Transverse colon (tissue), 4 donors: Measurements from ENCODE around the gene SLIT1. TPM values are rescaled to one million over a fixed set of nuclear protein-coding genes. Genes with fewer than 3 reads are reported as not detected.

Experiments used
- DNase-seq: peaks from one replicate; pipeline ENCODE4 v3.0.0-alpha.2; 2019
- H3K27ac ChIP-seq, 4 donors: fragments of 200-600 bp; sonication (generic); 2 replicates each; pipeline ENCODE4 v1.5.1; 2016 to 2018; ENCODE audit warnings: inconsistent platforms in 4 of 4
- H3K27me3 ChIP-seq: fragments of 200-600 bp; sonication (generic); 2 replicates; pipeline ENCODE4 v1.5.1; 2017; ENCODE audit warnings: inconsistent platforms
- H3K36me3 ChIP-seq, 4 donors: fragments of 200-600 bp; sonication (generic); 2 replicates each; pipeline ENCODE4 v1.5.1; 2017 to 2019; ENCODE audit warnings: inconsistent platforms in 4 of 4
- H3K4me1 ChIP-seq, 4 donors: fragments of 200-600 bp; sonication (generic); 2 replicates each; pipeline ENCODE4 v1.5.1; 2017 to 2020; ENCODE audit warnings: inconsistent platforms in 4 of 4
- H3K4me3 ChIP-seq, 4 donors: fragments of 200-600 bp; sonication (generic); 1 replicate in 1 of 4; 2 replicates in 3 of 4; pipeline versions ENCODE4 v1.5.1 to v1.6.1; 2017 to 2019; ENCODE audit warnings: inconsistent platforms in 4 of 4
- H3K9me3 ChIP-seq, 2 donors: fragments of 200-600 bp; sonication (generic); 2 replicates each; pipeline ENCODE4 v1.5.1; 2017 to 2019; ENCODE audit warnings: inconsistent platforms in 2 of 2
- EP300 ChIP-seq: sonication (generic); formaldehyde crosslinking; IDR thresholded peaks from one replicate; pipeline ENCODE4 v1.6.1; 2017; ENCODE audit warnings: antibody characterized with exemption, low read depth
- POLR2A ChIP-seq: fragments of 450-650 bp; IDR thresholded peaks from one replicate; pipeline ENCODE4 v1.6.1; 2016; ENCODE audit warnings: antibody characterized with exemption, mild to moderate bottlenecking, moderate library complexity
- POLR2AphosphoS5 ChIP-seq, 3 donors: sonication (generic); formaldehyde crosslinking; IDR thresholded peaks; one replicate each; pipeline ENCODE4 v1.6.1; 2016; ENCODE audit warnings: antibody characterized with exemption in 3 of 3
- WGBS, 2 donors: methylation state at CpG; one replicate each; pipeline ENCODE4 v1.1.5; 2018; ENCODE audit warnings: low coverage in 1 of 2; 5-methylcytosine and 5-hydroxymethylcytosine counted together
- in situ Hi-C, 4 donors: fragments of 200-750 bp; cut with MboI; loops; one replicate each; pipeline versions ENCODE4 v1.15.0 to v1.15.1; 2017; ENCODE audit warnings: low sequenced_read_pairs in 3 of 4, low pct_ligation_motif_present in 1 of 4, low pct_unique_long_range_greater_than_20kb in 1 of 4
- intact Hi-C: fragments of 100-400 bp; cut with DNase I; formaldehyde crosslinking; loops from one replicate; pipeline ENCODE4 v1.15.1; 2023; ENCODE audit warnings: low total_unique reads
- total RNA-seq, 4 donors: library from RNA; depleted of rRNA; stranded (reverse); fragments of >200 nt; gene quantifications; one replicate each; pipeline ENCODE4 v1.1.0, GENCODE V29; 2016
- TF ChIP-seq, protein P1 (sequence below), 5 experiments: fragments of 200-600 bp in 3 of 5; fragments of 450-650 bp in 2 of 5; sonication (generic) in 3 of 5; IDR thresholded peaks; 1 replicate in 2 of 5; 2 replicates in 3 of 5; pipeline ENCODE4 v1.5.1; 2016 to 2017; ENCODE audit warnings: antibody characterized with exemption in 5 of 5, inconsistent platforms in 3 of 5, mild to moderate bottlenecking in 2 of 5, moderate library complexity in 1 of 5

SLIT1 gene
- total RNA-seq, 4 donors from 2014 or later = 0.27 to 1.9 (median 0.32) TPM; not detected in 1

DNA sequence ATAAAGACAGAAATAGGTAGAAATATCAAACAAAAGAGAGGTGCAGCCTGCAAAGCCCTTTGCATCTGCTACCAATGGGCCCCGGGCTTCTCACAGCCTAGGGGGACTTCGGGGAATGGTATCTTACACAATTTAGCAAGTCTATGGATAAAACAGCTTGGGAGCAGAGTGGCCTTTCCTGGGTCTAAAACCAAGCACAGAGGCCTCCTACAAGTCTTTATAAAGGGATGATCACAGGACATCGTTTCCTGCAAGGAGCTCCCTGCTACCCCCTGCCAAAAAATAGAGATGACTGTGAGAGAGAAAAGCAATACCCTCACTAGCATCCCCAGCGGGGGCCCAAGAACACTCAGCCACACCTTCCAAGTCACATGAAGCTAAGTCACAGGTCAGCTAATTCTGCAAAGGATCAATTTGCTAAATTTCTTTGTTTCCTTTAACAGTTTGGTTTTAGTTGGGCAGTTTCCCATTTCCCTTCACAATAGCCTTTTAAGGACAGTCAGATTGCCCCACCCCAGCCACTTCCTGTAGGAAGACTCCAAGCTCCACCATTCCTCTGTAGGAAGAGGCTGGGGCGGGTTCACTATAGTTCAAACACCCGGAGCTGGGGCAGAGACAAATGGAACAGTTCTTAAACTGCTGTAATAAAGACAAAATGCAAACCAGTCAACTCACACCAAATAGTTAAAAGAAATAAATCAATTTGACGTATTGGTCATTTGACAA lies 105.5 kb downstream of the SLIT1 start:
- H3K27ac ChIP-seq = no peak overlapping the region
- TF ChIP-seq POLR2A (no peak), POLR2AphosphoS5 (IDR thresholded peaks at IDR 0.05) (no peak), EP300 (no peak)
- TF ChIP-seq, protein P1, sequence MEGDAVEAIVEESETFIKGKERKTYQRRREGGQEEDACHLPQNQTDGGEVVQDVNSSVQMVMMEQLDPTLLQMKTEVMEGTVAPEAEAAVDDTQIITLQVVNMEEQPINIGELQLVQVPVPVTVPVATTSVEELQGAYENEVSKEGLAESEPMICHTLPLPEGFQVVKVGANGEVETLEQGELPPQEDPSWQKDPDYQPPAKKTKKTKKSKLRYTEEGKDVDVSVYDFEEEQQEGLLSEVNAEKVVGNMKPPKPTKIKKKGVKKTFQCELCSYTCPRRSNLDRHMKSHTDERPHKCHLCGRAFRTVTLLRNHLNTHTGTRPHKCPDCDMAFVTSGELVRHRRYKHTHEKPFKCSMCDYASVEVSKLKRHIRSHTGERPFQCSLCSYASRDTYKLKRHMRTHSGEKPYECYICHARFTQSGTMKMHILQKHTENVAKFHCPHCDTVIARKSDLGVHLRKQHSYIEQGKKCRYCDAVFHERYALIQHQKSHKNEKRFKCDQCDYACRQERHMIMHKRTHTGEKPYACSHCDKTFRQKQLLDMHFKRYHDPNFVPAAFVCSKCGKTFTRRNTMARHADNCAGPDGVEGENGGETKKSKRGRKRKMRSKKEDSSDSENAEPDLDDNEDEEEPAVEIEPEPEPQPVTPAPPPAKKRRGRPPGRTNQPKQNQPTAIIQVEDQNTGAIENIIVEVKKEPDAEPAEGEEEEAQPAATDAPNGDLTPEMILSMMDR (IDR thresholded peaks at IDR 0.05) = no peak
- intact Hi-C loops (no loop called here), in situ Hi-C loops (loop anchor here in 1 of 4 donors (25.0 kb wide), 1 partner anchor 132 kb away; no protein-coding TSS in a partner anchor)
- no peaks in the 10 kb centered on the region for H3K4me1 ChIP-seq
- H3K4me3 ChIP-seq = no peak overlapping the region
- DNase-seq = no peak
- peaks cover 5% of the 10 kb centered on the region for H3K27me3 ChIP-seq
- 39 to 51% methylated on average over 4 to 7 of the region's 7 CpGs for WGBS, 2 donors
- H3K9me3 ChIP-seq = no peaks in the 10 kb centered on the region
- no peaks in the 10 kb centered on the region for H3K36me3 ChIP-seq

DNA sequence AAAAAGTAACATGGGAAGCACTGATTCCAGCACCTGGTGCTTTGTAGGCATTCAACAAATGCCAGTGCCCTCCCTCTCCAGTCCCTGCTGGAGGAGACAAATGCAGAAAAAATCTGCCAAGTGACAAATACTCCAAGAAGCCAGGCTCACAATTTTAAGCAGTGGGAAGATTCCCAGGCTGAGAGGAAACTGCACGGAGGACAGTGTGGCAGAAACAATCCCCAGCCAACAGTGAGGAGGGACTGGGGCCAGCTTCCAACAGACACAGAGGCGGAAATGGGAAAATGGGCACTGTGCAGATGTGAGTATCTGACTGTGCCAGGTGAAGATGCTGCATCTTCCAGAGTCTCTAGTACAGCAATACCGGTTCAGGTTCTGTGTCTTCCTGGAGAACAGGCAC lies 106.3 kb downstream of the SLIT1 start:
- in situ Hi-C loops = loop anchor here in 3 of 4 donors (5.0 to 25.0 kb wide), 3 partner anchors 125 to 133 kb away; no protein-coding TSS in a partner anchor
- no peak for DNase-seq
- TF ChIP-seq POLR2AphosphoS5 (IDR thresholded peaks at IDR 0.05) (no peak), POLR2A (no peak), EP300 (no peak)
- TF ChIP-seq, protein P1 (IDR thresholded peaks at IDR 0.05) = no peak
- Histone ChIP-seq H3K4me3 (no peak overlapping the region), H3K9me3 (no peaks in the 10 kb centered on the region), H3K4me1 (no peaks in the 10 kb centered on the region), H3K27me3 (peaks cover 11% of the 10 kb centered on the region), H3K27ac (no peak overlapping the region), H3K36me3 (no peaks in the 10 kb centered on the region)
- intact Hi-C loops = no loop called here
- WGBS, 2 donors = 53 to 55% methylated on average over 2 to 3 of the region's 3 CpGs

DNA sequence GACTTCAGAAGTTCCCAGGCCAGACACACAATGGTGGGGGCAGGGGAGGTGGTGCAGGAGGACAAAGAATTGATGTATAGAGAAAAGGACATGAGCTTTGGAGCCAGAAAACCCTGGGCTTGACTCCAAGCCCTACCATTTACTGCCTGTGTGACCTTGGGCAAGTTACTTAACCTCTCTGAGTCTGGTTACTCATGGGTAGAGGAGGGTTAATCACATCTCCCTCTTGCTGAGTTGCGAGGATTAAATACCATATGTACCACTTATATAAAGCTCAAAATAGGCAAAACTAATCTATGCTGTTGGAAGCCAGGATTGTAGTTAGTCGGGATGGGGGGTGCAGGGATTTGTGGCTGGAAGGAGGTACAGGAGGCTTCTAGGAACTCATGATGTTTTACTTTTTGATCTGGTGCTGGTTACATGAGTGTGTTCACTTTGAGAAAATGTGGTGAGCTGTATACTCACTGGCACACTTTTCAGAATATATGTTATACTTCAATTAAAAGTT lies 106.8 kb downstream of the SLIT1 start:
- in situ Hi-C loops (loop anchor here in 3 of 4 donors (5.0 to 25.0 kb wide), 3 partner anchors 126 to 133 kb away; no protein-coding TSS in a partner anchor), intact Hi-C loops (no loop called here)
- WGBS, 2 donors = 58% methylated on average over 2 of the region's 2 CpGs; no CpG with 5 or more reads in 1 of the 2 donors
- DNase-seq = no peak
- no peaks in the 10 kb centered on the region for H3K4me1 ChIP-seq
- H3K9me3 ChIP-seq = no peaks in the 10 kb centered on the region
- H3K4me3 ChIP-seq = no peak overlapping the region
- H3K27me3 ChIP-seq = peaks cover 15% of the 10 kb centered on the region
- TF ChIP-seq, protein P1 (IDR thresholded peaks at IDR 0.05) = no peak
- TF ChIP-seq EP300 (no peak), POLR2A (no peak), POLR2AphosphoS5 (IDR thresholded peaks at IDR 0.05) (no peak)
- no peak overlapping the region for H3K27ac ChIP-seq
- H3K36me3 ChIP-seq = no peaks in the 10 kb centered on the region

DNA sequence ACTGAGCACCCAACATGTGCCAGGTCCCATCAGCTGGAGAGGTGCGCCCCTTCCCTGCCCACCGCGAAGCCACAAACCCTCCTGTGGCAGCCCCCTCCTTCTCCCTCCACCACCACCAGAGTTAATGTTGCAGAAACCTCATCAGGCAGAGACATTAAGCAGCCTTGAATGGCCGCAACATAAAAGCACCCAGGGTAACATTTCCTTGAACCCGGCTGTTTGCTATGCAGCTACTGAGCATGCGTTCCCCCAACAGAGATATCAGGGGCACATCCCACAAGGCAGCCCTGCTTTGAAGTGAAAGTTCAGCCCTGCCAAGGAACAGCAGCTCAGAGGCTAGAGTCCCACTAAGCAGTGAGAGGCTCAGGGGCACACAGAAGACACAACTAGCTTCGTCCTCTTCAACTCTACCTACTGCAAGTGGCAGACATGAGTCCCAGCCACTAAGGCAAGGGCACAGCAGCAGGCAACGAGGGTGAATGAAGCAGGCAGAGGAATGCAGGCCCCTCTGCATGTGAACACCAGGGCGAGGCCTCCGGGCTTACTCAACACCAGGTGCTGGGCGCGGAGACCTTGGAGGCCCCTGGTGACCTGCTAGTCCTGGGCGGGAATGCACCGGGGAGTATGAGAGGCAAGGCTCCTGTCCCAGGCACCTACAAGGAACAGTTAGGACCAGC lies 107.4 kb downstream of the SLIT1 start:
- DNase-seq = no peak
- no peak overlapping the region for H3K27ac ChIP-seq
- in situ Hi-C loops = loop anchor here in 3 of 4 donors (5.0 to 25.0 kb wide), 3 partner anchors 126 to 134 kb away; no protein-coding TSS in a partner anchor
- H3K4me1 ChIP-seq = no peaks in the 10 kb centered on the region
- no peaks in the 10 kb centered on the region for H3K9me3 ChIP-seq
- H3K4me3 ChIP-seq = no peak overlapping the region
- no peak for TF ChIP-seq POLR2AphosphoS5 (IDR thresholded peaks at IDR 0.05)
- TF ChIP-seq POLR2A = no peak
- no peak for TF ChIP-seq EP300
- TF ChIP-seq, protein P1 (IDR thresholded peaks at IDR 0.05) = no peak
- no peaks in the 10 kb centered on the region for H3K36me3 ChIP-seq
- H3K27me3 ChIP-seq = peaks cover 21% of the 10 kb centered on the region
- intact Hi-C loops = no loop called here
- 20 to 65% methylated on average over 2 to 14 of the region's 14 CpGs for WGBS, 2 donors
